ENCODE data around the gene PRKCZ.
A peak's percentile ranks its signal among the peaks of the same experiment; 100 is the strongest.

The PRKCZ gene

DNA sequence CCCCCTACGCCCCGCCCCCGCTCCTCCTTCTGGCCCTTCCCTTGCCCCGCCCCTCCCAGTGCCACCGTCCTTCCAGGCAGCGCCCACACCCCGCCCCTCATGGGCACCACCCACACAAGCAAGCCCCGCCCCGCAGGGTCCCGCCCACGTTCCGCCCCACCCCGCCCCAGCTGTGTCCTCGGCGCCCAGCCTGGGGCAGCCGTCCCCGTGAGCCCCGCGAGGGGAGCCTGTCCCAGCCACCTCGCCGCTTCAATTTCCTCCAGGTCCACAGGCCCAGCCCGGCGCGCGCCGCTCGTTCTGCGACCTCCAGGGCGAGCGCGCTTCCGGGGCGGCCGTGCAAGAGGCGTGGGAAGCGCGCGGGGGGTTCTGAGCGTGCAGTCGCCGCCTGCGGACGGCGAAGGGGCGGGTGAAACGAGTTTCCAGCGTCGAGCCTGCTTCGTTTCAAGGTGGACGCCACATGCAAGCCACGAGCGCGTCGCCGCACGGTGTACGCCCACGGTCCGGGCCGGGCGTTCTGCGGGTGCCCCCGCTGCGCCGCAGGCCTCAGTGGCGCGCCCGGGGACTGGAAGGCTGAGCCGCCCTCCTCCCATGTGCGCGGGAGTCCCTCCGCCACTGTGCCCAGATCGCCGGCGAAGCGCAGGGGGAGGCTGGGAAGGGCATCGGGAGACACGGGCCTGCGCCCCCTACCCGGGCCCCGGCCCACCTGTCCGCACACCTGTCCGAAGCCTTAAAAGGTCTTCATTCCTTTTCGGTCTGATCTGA, 155.2 kb downstream of the PRKCZ start:
- Histone ChIP-seq H3K4me3 (peak overlapping the region; percentile 45 to 68 (median 56)), H4K20me1 (peaks cover 0 to 38% (median 13%) of the 10 kb centered on the region in 11 experiments; a peak in 11 of 22 replicates), H3K9me3 (replicated peaks in 1 of 11) (no peaks in the 10 kb centered on the region), H3K27ac (peak overlapping the region; percentile 36 to 73 (median 60); a peak in 18 of 22 replicates), H3K4me1 (peaks cover 46 to 83% (median 67%) of the 10 kb centered on the region in 10 experiments), H3K4me2 (peak overlapping the region; percentile 82 to 99 (median 90)), H3K9ac (peak overlapping the region; percentile 28 to 74 (median 67); a peak in 20 of 22 replicates), H3K27me3 (no peaks in the 10 kb centered on the region), H3K36me3 (no peaks in the 10 kb centered on the region)
- no peak for TF ChIP-seq Cebpa-rat (IDR thresholded peaks at IDR 0.05)

DNA sequence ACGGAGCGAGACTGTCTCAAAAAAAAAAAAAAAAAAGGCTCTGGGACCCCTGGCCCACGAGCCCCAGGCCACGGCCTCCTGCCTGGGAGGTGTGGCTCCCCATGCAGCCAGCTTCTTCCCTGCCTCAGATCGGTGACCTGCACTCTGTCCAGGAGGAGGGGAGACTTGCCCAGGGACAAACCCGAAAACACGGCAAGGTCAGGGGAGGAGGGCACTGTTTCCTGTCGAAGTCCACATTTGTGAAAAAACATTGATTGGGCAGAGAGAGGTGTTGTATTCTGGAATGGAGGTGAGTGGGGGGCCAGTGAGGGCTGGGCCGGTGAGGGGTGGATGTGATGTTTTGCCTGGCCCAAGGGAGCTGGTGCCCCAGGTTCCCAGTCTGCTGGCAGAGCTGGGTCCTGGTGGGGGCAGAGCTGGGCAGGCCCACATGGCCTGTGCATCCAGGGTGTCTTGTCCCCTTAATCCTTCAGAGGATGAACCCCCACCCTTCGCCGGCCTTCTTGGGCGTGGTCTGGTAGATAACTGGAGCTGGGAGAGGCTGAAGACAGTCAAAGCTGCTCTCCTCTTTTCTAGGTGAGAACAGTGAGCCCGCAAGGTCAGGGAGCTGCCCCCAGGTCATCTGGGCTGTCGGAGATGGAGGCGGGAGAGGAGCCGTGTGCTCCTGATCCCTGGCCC, 156.7 kb downstream of the PRKCZ start:
- Histone ChIP-seq H3K27me3 (no peaks in the 10 kb centered on the region), H3K9ac (0 out of 22 replicates have a peak overlapping the region, but pooled peaks of 1 of the 11 experiments have one; percentile 3), H3K4me3 (no peak overlapping the region), H3K4me1 (peaks cover 31 to 73% (median 56%) of the 10 kb centered on the region in 10 experiments), H3K27ac (no peak overlapping the region), H3K9me3 (replicated peaks in 1 of 11) (no peaks in the 10 kb centered on the region), H3K36me3 (no peaks in the 10 kb centered on the region), H4K20me1 (peaks cover 0 to 28% (median 5%) of the 10 kb centered on the region in 11 experiments; a peak in 8 of 22 replicates), H3K4me2 (peak overlapping the region in 8 of 11 experiments; percentile 15 to 98 (median 56); a peak in 6 of 22 replicates)
- no peak for TF ChIP-seq Cebpa-rat (IDR thresholded peaks at IDR 0.05)

DNA sequence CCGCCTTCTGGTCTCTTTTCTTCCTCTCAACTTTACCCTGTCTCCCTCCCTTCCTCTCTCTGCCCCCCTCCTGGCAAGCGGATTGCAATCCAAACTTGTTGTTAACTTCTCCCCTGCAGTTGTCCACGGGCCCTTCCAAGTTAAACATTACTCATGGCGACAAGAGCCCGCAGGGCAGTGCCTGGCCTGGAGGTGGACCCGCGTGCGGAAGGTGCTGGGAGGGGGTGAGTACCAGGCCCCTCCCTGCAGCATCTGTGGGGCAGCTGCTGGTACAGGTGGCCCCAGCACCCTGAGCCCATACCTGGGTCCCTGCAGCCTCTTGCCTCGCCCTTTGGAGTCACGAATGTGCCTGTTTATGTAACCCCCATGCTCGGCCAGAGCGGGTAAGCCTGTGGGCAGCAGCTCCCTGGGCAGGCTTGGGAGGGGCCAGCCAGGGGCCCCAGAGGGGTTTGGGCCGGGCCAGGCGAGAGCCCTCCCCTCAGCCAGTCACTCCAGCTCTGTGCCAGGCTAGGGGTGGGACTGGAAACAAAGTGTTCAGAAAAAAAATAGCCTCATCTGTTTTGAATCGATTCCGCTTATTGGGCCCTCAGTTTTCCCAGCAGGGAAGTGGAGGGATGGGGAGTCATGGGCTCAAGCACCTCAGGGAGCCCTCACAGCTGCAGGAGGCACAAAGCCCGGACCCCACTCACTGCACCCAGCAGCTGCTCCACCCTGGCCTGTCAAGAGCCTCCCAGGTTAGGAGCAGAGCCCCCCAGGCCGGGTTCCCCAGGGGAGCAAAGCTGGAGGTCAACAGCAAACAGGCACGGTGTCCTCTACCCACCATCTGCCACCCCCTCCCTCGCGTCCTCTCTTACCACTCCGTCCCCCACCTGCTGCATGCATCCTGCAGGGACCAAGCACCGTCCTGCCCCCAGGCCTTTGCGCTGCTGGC, 158.4 kb downstream of the PRKCZ start:
- Histone ChIP-seq H3K4me3 (no peak overlapping the region), H3K9me3 (replicated peaks in 1 of 11) (no peaks in the 10 kb centered on the region), H4K20me1 (peaks cover 0 to 12% (median 5%) of the 10 kb centered on the region in 11 experiments; a peak in 7 of 22 replicates), H3K27ac (no peak overlapping the region), H3K27me3 (no peaks in the 10 kb centered on the region), H3K4me2 (peak overlapping the region in 3 of 11 experiments; percentile 11 to 38 (median 11); a peak in 1 of 22 replicates), H3K9ac (no peak overlapping the region), H3K4me1 (peaks cover 33 to 73% (median 57%) of the 10 kb centered on the region in 10 experiments), H3K36me3 (no peaks in the 10 kb centered on the region)
- TF ChIP-seq Cebpa-rat (IDR thresholded peaks at IDR 0.05) = no peak

- Histone ChIP-seq H3K9me3 (replicated peaks in 1 of 11) (no peaks in the 10 kb centered on the region), H3K9ac (no peak overlapping the region), H3K27me3 (no peaks in the 10 kb centered on the region), H3K4me3 (no peak overlapping the region), H3K36me3 (no peaks in the 10 kb centered on the region), H3K4me1 (peaks cover 33 to 73% (median 57%) of the 10 kb centered on the region in 10 experiments), H3K27ac (no peak overlapping the region), H4K20me1 (peaks cover 0 to 6% (median 0%) of the 10 kb centered on the region in 11 experiments; a peak in 4 of 22 replicates), H3K4me2 (peak overlapping the region in 1 of 11 experiments; percentile 4; a peak in 1 of 22 replicates)
- no peak for TF ChIP-seq Cebpa-rat (IDR thresholded peaks at IDR 0.05)
Observed at GRCh38 chr1:2209400-2210083, 159.3 kb downstream of the PRKCZ start.

DNA sequence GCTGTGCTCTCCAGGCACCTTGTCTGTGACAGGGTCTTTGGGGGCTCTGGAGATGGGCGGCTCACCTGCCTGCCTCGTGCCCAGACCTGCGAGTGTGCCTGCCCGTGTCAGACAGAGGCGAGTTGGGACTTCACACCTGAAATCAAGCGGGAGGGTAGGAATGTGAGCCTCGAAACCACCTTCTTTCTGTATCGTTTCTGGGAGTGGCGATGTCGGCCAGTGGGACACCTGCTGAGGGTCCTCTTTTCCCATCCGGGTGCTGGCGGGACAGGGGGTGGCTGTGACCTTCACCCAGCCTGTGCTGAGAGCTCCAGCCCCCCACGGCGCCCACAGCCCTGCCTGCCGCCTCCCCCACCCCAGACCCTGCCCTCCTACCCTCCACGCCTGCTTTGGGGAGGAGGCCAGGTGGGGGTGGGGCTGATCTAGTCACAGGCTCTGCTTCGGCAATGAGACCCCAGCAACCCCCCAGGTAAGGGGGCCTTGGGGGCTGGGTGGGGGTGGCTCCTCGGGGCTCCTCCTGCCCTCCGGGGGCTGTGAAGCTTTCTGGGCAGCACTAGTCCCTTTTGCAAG, 160.0 kb downstream of the PRKCZ start:
- peaks cover 36 to 74% (median 60%) of the 10 kb centered on the region in 10 experiments for H3K4me1 ChIP-seq
- no peaks in the 10 kb centered on the region for H3K27me3 ChIP-seq
- no peak for TF ChIP-seq Cebpa-rat (IDR thresholded peaks at IDR 0.05)
- no peak overlapping the region for H3K4me3 ChIP-seq
- H4K20me1 ChIP-seq = peaks cover 0 to 6% (median 0%) of the 10 kb centered on the region in 11 experiments; a peak in 3 of 22 replicates
- no peaks in the 10 kb centered on the region for H3K9me3 ChIP-seq (replicated peaks in 1 of 11)
- H3K4me2 ChIP-seq = no peak overlapping the region
- no peak overlapping the region for H3K27ac ChIP-seq
- no peaks in the 10 kb centered on the region for H3K36me3 ChIP-seq
- peak overlapping the region in 1 of 11 experiments; percentile 27; a peak in 1 of 22 replicates for H3K9ac ChIP-seq

DNA sequence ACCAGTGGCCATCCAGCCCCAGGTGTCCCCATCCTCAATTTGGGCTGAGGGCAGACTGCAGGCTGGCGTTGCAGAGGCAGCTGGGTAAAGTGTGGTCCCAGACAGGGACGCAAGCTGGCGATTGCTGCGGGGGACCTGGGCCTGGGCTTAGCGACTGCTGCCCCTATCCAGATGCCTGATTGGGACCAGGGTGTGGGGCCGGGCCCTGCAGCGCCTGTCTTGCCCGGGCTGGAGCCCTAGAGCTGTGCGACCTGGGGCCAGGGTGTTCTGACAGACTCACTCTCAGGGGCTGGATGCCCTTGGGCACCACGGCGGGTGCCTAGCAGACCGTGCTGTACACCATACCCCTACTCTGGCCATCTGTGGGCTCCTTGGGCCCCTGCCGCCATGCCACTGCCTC, 160.6 kb downstream of the PRKCZ start:
- Histone ChIP-seq H3K36me3 (no peaks in the 10 kb centered on the region), H3K4me1 (peaks cover 32 to 68% (median 54%) of the 10 kb centered on the region in 10 experiments), H3K4me2 (no peak overlapping the region), H3K9me3 (replicated peaks in 1 of 11) (no peaks in the 10 kb centered on the region), H4K20me1 (peaks cover 0 to 6% (median 0%) of the 10 kb centered on the region in 11 experiments; a peak in 3 of 22 replicates), H3K27ac (no peak overlapping the region), H3K4me3 (no peak overlapping the region), H3K27me3 (no peaks in the 10 kb centered on the region), H3K9ac (peak overlapping the region in 1 of 11 experiments; percentile 27; a peak in 1 of 22 replicates)
- TF ChIP-seq Cebpa-rat (IDR thresholded peaks at IDR 0.05) = no peak

GRCh38 chr1:2212274-2212531, 162.0 kb downstream of the PRKCZ start:
- peaks cover 0 to 6% (median 0%) of the 10 kb centered on the region in 11 experiments; a peak in 3 of 22 replicates for H4K20me1 ChIP-seq
- H3K4me3 ChIP-seq = peak overlapping the region in 1 of 10 experiments; percentile 52; a peak in 2 of 20 replicates
- H3K36me3 ChIP-seq = no peaks in the 10 kb centered on the region
- no peaks in the 10 kb centered on the region for H3K9me3 ChIP-seq (replicated peaks in 1 of 11)
- no peak for TF ChIP-seq Cebpa-rat (IDR thresholded peaks at IDR 0.05)
- H3K27me3 ChIP-seq = no peaks in the 10 kb centered on the region
- peak overlapping the region in 10 of 11 experiments; percentile 60 to 90 (median 82); a peak in 18 of 22 replicates for H3K27ac ChIP-seq
- peaks cover 28 to 56% (median 45%) of the 10 kb centered on the region in 10 experiments for H3K4me1 ChIP-seq
- peak overlapping the region; percentile 76 to 97 (median 93) for H3K4me2 ChIP-seq
- peak overlapping the region in 8 of 11 experiments; percentile 13 to 81 (median 72); a peak in 8 of 22 replicates for H3K9ac ChIP-seq
